OCI-LY3 (cell line): Measurements from ENCODE around the gene AGO3.
"Not testable (repeated sequence)": the region's sequence is repeated elsewhere in the genome, so short reads cannot be mapped to it uniquely, and the experiment has no call there.

ENCODE experiments used
- H2AFZ ChIP-seq: fragments of 200-600, 300-600 bp; shearing (Covaris generic); 2 replicates; pipeline ENCODE4 v1.6.0; 2014; ENCODE audit warnings: antibody characterized with exemption, low read depth, low read length
- H3K27ac ChIP-seq: fragments of 200-600, 300-600 bp; sonication (generic); 2 replicates; pipeline ENCODE4 v1.5.1; 2014; ENCODE audit warnings: mild to moderate bottlenecking, low read length, moderate library complexity, mixed read lengths
- H3K27me3 ChIP-seq: fragments of 200-600, 300-600 bp; sonication (generic); 2 replicates; pipeline ENCODE4 v1.6.1; 2014; ENCODE audit warnings: low read depth, low read length, mixed read lengths
- H3K36me3 ChIP-seq: fragments of 200-600, 300-600 bp; sonication (generic); replicated peaks from 2 replicates; pipeline ENCODE3; 2014; ENCODE audit warnings: low read depth, low read length, mixed read lengths
- H3K4me1 ChIP-seq: fragments of 300-600, 200-600 bp; sonication (generic); 2 replicates; pipeline ENCODE4 v1.6.1; 2014; ENCODE audit warnings: low read length, mixed read lengths
- H3K4me2 ChIP-seq: fragments of 200-600, 300-600 bp; sonication (generic); 2 replicates; pipeline ENCODE4 v1.6.1; 2014; ENCODE audit warnings: low read length, mixed read lengths
- H3K4me3 ChIP-seq: fragments of 300-600, 200-600 bp; sonication (generic); 2 replicates; pipeline ENCODE4 v1.5.1; 2014; ENCODE audit warnings: antibody characterized with exemption, mild to moderate bottlenecking, low read length, moderate library complexity
- H3K79me2 ChIP-seq: fragments of 300-600, 200-600 bp; shearing (Covaris generic); 2 replicates; pipeline ENCODE4 v1.6.1; 2014; ENCODE audit warnings: mild to moderate bottlenecking, low read length, mixed read lengths
- H3K9ac ChIP-seq: fragments of 300-600, 200-600 bp; shearing (Covaris generic); 2 replicates; pipeline ENCODE4 v1.6.0; 2014; ENCODE audit warnings: mild to moderate bottlenecking, low read length, moderate library complexity
- H3K9me3 ChIP-seq: fragments of 200-600, 300-600 bp; shearing (Covaris generic); 2 replicates; pipeline ENCODE4 v1.6.1; 2014; ENCODE audit warnings: low read length, mixed read lengths; ENCODE audit not compliant: insufficient read depth
- H4K20me1 ChIP-seq: fragments of 200-600, 300-600 bp; sonication (generic); 2 replicates; pipeline ENCODE4 v1.6.1; 2016; ENCODE audit warnings: low read length, mixed read lengths; ENCODE audit not compliant: insufficient read depth
- CTCF ChIP-seq: fragments of 200-600, 300-600 bp; sonication (generic); IDR thresholded peaks from 2 replicates; pipeline ENCODE4 v1.5.1; 2014; ENCODE audit warnings: antibody characterized with exemption, low read length, low read depth
- EZH2phosphoT487 ChIP-seq: fragments of 200-600 bp; shearing (Covaris generic); IDR thresholded peaks from 2 replicates; pipeline ENCODE4 v1.6.1; 2018; ENCODE audit warnings: antibody characterized with exemption, mixed run types, low read depth

Gene AGO3

GRCh38 chr1:35887508-35887907 is 43.4 kb upstream of the AGO3 start:
- peaks cover 10% of the 10 kb centered on the region; the same call in 1 of the 2 replicates for H3K79me2 ChIP-seq
- H3K9ac ChIP-seq = no peak overlapping the region
- no peaks in the 10 kb centered on the region for H3K9me3 ChIP-seq
- TF ChIP-seq CTCF (no peak), EZH2phosphoT487 (no peak)
- peak overlapping the region; percentile 59 for H3K4me2 ChIP-seq
- H3K4me3 ChIP-seq = 0 out of 2 replicates have a peak overlapping the region, but pooled peaks have one; percentile 14
- peaks cover 24% of the 10 kb centered on the region for H3K4me1 ChIP-seq
- peaks cover 18% of the 10 kb centered on the region for H4K20me1 ChIP-seq
- H2AFZ ChIP-seq = no peak overlapping the region
- no peak overlapping the region for H3K27ac ChIP-seq
- H3K27me3 ChIP-seq = no peaks in the 10 kb centered on the region
- no peaks in the 10 kb centered on the region for H3K36me3 ChIP-seq

DNA sequence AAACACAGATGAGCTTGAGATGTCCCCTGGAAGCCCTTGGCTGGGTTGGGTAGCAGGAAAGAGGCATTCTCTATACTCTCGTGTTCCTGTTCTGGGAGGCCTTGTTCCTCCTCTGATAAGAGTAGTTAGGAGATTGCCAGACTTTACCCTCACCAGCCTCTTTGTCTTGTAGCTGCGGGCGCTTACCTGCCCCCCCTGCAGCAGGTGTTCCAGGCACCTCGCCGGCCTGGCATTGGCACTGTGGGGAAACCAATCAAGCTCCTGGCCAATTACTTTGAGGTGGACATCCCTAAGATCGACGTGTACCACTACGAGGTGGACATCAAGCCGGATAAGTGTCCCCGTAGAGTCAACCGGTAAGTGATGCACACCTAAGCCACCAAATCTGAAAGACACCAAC is 42.6 kb upstream of the AGO3 start:
- Histone ChIP-seq H3K27ac (no peak overlapping the region), H3K9ac (no peak overlapping the region)

DNA sequence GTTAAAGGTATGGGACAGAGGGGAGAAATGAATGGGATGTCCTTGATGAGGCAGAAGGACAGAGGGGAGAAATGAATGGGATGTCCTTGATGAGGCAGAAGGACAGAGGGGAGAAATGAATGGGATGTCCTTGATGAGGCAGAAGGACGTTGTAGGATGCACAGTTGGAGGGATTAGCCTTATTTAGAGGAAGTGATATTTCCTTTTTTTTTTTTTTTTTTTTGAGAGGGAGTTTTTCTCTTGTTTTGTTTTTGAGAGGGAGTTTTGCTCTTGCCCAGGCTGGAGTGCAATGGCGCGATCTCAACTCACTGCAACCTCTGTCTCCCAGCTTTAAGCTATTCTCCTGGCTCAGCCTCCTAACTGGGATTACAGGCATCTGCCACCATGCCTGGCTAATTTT is 41.9 kb upstream of the AGO3 start:
- H3K9ac ChIP-seq, H3K9me3 ChIP-seq, H3K27ac ChIP-seq, H3K4me2 ChIP-seq, H3K79me2 ChIP-seq, H3K4me3 ChIP-seq, H3K27me3 ChIP-seq, H3K36me3 ChIP-seq, H2AFZ ChIP-seq: not testable (repeated sequence)
- peaks cover 26% of the 10 kb centered on the region for H3K4me1 ChIP-seq
- H4K20me1 ChIP-seq = peaks cover 18% of the 10 kb centered on the region

More for the DNA sequence above, 42.6 kb upstream of the AGO3 start:
- Histone ChIP-seq H3K79me2 (peaks cover 9% of the 10 kb centered on the region; the same call in 1 of the 2 replicates), H4K20me1 (peaks cover 18% of the 10 kb centered on the region), H3K9me3 (no peaks in the 10 kb centered on the region), H3K4me3 (no peak overlapping the region), H2AFZ (no peak overlapping the region), H3K27me3 (no peaks in the 10 kb centered on the region), H3K4me2 (no peak overlapping the region), H3K4me1 (peaks cover 24% of the 10 kb centered on the region), H3K36me3 (no peaks in the 10 kb centered on the region)
- no peak for TF ChIP-seq EZH2phosphoT487
- no peak for TF ChIP-seq CTCF

GRCh38 chr1:35893051-35893879 is 37.6 kb upstream of the AGO3 start:
- no peaks in the 10 kb centered on the region for H3K79me2 ChIP-seq
- peaks cover 16% of the 10 kb centered on the region for H3K4me1 ChIP-seq
- no peak overlapping the region for H3K4me2 ChIP-seq
- TF ChIP-seq CTCF = no peak
- no peak for TF ChIP-seq EZH2phosphoT487
- no peak overlapping the region for H3K9ac ChIP-seq
- H3K9me3 ChIP-seq = no peaks in the 10 kb centered on the region
- H3K27ac ChIP-seq = peak overlapping the region; percentile 50
- no peaks in the 10 kb centered on the region for H4K20me1 ChIP-seq
- no peak overlapping the region for H2AFZ ChIP-seq
- no peaks in the 10 kb centered on the region for H3K27me3 ChIP-seq
- H3K36me3 ChIP-seq = peaks cover 8% of the 10 kb centered on the region
- H3K4me3 ChIP-seq = no peak overlapping the region
